ENCODE measurements around the gene PUSL1.

GRCh38 chr1:1287288-1288110 lies 20.9 kb upstream of the PUSL1 start:
- TF ChIP-seq POLR2AphosphoS5 (IDR thresholded peaks at IDR 0.05; ENCODE audit: low read depth, low read length) (no peak), POLR2A (IDR thresholded peaks at IDR 0.05; ENCODE audit: low read depth, low read length) (no peak), TAF1 (IDR thresholded peaks at IDR 0.05; ENCODE audit: borderline replicate concordance, low read depth, low read length) (no peak)
